GM11168 (cell line): ENCODE measurements around the gene XPO4.
"Not testable (repeated sequence)": the region's sequence is repeated elsewhere in the genome, so short reads cannot be mapped to it uniquely, and the experiment has no call there.

Experiments used
- in situ Hi-C: fragments of 300-500 bp; cut with MboI; formaldehyde crosslinking; loops from one replicate; pipeline ENCODE4 v1.12.0; 2022; ENCODE audit warnings: low sequenced_read_pairs; ENCODE audit not compliant: unreplicated experiment

Gene XPO4

DNA sequence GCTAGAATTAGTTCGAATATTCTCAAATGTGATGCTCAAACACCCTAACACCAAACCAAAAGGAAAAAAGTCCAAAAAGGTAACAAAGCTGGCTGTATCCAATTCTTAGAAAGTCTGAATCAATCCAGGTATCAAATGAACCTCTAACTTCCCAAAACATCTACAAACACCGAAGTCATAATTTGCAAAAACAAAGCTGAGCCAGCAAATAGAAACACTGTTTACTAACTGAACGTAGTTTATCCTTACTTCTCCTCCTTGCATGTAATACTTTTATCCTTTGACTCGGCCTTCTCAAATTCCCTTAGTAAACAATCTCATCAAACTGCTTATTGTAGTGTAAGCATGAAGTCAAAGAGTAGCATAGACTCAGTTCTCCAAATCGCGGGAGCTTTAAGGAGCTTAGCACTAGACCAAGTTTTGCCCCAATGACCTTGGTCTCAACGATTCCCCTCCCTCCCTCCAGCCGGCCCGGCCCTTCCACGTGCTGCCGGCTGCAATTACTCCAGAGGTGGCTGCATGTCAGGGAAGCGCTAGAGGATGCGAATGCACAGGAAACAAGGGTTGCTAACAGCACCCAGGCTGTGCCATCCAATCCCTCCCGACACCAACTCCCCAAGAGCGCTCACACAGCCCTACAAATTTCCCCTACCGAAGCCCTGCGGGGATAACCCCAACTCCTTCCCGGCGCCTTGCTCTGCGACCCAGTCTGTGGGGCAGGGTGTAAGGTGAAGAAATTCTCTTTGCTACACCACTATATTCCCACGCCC lies 693 bp downstream of the XPO4 start:
- in situ Hi-C loops, result loop anchor here (25.0 kb wide), 1 partner anchor 390 kb away; no protein-coding TSS in a partner anchor

DNA sequence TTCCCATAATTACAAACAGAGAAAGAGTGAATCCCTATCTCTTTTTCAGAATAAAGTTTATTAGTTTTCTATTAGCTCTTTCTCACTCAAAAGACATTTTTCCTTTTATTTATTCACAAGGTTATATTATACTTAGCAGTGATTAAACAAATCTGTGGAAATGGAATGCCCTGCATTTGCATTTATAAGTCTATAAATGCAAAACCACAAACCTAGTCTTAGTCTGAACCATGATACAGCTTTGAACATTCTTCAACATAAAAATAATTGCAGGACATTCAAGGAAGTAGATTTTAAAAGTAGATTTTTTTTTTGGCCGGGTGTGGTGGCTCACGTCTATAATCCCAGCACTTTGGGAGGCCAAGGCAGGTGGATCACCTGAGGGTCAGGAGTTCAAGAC lies 8.3 kb downstream of the XPO4 start:
- in situ Hi-C loops, result no loop called here

DNA sequence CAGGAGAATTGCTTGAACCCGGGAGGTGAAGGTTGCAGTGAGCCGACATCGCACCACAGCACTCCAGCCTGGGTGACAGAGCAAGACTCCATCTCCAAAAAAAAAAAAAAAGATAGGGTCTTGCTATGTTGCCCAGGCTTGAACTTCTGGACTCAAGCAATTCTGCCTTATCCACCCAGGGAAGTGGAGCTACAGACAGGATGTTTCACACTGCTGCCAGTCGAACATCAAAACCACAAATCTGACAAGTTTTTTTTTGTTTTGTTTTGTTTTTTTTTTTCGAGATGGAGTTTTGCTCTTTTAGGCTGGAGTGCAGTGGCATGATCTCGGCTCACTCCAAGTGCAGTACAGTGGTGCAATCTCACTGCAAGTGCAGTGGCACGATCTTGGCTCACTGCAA lies 10.8 kb downstream of the XPO4 start:
- in situ Hi-C loops, result no loop called here

DNA sequence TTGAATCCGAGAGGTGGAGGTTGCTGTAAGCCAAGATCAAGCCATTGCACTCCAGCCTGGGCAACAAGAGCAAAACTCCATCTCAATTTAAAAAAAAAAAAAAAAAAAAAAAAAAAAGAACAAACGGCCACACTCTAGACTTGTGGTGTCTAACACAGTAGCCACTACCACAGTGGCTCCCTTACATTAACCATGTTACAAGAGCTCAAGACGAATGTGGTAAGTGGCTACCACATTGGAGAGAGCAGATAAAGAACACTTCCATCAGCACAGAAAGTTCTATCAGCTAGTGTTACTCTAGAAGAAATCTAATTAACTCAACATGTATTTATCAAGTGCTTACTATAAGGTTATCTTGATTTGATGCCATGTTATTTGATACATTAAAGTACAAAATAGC lies 11.5 kb downstream of the XPO4 start:
- in situ Hi-C loops, result no loop called here

DNA sequence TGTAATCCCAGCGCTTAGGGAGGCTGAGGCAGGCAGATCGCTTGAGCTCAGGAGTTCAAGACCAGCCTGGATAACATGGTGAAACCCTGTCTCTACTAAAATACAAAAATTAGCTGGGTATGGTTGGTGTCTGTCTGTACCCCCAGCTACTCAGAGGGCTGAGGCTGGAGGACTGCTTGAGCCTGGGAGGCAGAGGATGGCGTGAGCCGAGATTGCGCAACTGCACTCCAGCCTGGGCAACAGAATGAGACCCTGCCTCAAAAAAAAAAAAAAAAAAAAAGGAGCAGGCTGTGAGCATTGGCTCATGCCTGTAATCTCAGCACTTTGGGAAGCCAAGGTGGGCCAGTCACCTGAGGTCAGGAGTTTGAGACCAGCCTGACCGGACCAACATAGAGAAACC lies 12.0 kb downstream of the XPO4 start:
- in situ Hi-C loops, result not testable (repeated sequence)

DNA sequence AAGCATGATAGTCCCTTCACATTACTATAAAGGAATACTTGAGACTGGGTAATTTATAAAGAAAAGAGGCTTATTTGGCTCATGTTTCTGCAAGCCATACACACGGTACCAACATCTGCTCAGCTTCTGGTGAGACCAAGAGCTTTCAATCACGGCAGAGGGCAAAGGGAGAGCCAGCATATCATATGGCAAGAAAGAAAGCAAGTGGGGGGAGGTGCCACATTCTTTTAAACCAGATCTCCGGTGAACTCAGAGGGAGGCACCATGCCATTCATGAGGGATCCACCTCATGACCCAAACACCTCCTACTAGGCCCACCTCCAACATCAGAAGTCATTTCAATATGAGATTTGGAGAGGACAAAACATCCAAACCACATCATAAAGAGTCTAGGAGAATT lies 20.3 kb downstream of the XPO4 start:
- in situ Hi-C loops, result no loop called here

DNA sequence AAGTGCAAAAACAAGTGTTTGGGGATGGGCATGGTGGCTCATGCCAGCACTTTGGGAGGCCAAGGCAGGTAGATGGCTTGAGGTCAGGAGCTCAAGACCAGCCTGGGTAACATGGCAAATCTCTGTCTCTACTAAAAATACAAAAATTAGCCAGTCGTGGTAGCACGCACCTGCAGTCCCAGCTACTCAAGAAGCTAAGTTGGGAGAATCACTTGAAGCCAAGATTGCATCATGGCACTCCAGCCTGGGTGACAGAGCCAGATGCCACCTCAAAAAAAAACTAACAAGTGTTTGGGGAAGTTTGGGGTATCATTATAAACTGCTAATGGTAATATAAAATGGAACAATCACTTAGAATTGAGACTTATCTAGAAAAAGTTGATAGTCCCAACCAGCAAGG lies 24.6 kb downstream of the XPO4 start:
- in situ Hi-C loops, result no loop called here

DNA sequence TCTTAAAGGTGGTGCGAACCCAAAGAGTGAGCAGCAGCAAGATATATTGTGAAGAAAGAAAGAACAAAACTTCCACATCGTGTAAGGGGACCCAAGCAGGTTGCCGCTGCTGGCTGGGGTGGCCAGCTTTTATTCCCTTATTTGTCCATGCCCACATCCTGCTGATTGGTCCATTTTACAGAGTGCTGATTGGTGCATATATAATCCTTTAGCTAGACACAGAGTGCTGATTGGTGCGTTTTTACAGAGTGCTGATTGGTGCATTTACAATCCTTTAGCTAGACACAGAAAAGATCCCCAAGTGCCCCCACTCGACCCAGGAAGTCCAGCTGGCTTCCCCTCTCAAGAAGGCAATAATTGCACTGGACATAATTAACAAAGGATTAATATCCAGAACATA lies 25.7 kb downstream of the XPO4 start:
- in situ Hi-C loops, result not testable (repeated sequence)

DNA sequence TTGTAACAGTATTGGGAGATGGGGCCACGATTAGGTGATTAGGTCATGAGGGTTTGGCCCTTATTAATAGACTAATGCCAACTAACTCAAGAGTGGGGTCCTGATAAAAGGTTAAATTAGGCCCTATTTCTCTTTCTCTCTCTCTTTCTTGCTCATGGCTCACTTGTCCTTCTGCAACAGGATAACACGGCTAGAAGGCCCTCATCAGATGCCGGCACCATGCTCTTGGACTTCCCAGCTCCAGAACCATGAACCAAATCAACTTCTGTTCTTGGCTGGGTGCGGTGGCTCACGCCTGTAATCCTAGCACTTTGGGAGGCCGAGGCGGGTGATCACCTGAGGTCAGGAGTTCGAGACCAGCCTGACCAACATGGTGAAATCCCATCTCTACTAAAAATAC lies 28.1 kb downstream of the XPO4 start:
- in situ Hi-C loops, result not testable (repeated sequence)

DNA sequence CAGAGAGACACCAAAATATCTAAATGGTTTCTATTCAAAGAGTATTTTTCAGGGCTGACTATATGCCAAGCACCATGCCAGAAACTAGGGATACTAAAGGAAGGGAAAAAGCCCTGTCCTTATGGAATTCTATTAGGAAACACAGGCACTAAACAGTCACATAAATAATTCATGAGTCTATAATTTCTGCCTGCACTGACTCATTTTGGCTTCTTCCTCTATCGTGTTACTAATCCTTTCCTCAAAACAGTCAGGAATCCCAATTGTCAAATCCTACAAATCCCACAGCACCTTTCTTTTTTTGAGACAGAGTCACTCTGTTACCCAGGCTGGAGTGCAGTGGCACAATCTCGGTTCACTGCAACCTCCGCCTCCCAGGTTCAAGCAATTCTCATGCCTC lies 29.2 kb downstream of the XPO4 start:
- in situ Hi-C loops, result no loop called here

DNA sequence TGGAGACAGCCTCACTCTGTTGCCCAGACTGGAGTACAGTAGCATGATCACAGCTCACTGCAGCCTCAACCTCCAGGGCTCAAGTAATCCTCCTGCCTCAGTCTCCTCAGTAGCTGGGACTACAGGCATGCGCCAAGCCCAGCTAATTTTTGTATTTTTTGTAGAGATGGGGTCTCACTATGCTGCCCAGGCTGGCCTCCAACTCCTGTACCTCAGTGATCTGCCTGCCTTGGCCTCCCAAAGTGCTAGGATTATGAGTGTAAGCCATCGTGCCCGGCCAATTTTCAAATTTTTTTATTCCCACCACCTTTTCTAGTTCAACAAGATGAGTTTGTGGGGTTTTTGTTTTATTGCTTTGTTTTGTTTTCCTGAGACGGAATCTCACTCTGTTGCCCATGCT lies 31.7 kb downstream of the XPO4 start:
- in situ Hi-C loops, result no loop called here

DNA sequence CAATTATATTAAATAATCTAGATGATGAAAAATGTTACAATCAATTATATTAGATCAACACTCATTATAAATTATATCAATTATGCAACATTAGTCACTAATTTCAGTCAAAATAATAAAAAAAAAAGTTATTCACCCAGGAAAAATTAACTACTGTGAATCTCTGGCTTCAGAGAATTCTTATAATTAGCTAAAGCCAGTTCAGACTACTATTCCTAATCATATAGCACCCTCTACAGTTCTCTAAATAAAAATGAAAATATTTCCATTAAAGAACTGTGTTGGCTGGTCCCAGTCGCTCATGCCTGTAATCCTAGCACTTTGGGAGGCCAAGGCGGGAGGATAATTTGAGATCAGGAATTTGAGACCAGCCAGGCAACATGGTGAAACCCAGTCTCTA lies 33.0 kb downstream of the XPO4 start:
- in situ Hi-C loops, result no loop called here

DNA sequence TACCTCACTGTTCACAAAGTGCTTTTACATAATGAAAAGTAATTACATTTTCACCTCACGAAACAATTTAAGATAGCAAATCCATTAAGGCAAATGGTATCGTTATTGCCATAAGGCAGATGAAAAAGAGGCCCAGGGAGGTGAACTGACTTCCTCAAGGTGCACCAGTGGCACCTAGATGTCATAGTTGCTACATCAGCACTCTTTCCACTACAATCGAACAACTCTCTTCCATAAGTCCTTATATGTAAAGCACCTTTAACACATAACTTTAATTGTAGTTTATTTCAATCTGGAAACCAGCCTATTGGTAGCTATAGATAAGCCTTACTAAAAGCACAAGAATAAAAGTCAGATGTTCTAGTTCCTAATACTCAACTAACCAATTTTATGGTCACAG lies 35.1 kb downstream of the XPO4 start:
- in situ Hi-C loops, result no loop called here

DNA sequence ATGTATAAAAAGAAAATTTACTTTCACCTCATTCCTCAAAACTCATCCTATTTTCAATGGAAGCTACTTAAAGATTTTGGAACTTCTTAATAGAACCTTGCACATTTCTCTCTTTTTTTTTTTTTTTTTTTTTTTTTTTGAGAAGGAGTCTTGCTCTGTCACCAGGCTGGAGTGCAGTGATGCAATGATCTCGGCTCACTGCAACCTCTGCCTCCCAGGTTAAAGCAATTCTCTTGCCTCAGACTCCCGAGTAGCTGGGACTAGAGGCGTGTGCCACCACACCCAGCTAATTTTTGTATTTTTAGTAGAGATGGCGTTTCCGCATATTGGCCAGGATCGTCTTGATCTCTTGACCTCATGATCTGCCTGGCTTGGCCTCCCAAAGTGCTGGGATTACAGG lies 40.9 kb downstream of the XPO4 start:
- in situ Hi-C loops, result not testable (repeated sequence)

DNA sequence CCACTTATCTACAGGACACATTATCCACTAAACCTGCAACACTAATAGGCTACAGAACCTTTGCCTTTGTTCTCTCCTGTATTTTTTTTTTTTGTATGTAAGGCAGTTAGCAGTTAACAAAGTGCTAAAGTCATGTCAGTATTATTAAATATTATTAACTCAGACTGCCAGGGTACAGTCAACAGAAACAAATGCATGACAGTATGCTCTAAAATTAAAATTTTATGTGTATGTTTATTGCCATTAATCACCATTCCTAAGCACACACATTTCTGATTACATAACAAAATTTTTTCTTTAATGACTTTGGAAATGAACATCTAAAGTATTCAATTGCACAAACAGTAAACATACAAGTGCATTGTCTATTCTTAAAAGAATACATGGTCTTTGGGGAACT lies 41.7 kb downstream of the XPO4 start:
- in situ Hi-C loops, result no loop called here

DNA sequence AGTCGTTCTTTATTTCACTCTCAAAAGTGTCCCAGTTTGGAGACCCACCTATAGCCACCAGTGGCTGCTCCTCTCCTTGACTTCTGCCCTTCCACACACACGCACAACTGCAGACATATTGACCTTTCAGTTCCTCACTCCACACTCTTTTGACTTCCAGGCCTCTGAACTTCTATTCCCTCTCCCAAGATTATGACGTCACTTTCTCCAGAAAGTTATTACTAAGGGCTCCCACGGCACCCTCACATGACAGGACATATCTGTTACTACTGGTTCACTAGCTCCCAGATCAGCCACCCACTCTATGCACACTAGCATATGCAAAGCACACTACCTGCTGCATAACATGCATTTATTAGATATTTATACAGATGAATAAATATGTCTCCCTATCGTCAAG lies 45.9 kb downstream of the XPO4 start:
- in situ Hi-C loops, result no loop called here

DNA sequence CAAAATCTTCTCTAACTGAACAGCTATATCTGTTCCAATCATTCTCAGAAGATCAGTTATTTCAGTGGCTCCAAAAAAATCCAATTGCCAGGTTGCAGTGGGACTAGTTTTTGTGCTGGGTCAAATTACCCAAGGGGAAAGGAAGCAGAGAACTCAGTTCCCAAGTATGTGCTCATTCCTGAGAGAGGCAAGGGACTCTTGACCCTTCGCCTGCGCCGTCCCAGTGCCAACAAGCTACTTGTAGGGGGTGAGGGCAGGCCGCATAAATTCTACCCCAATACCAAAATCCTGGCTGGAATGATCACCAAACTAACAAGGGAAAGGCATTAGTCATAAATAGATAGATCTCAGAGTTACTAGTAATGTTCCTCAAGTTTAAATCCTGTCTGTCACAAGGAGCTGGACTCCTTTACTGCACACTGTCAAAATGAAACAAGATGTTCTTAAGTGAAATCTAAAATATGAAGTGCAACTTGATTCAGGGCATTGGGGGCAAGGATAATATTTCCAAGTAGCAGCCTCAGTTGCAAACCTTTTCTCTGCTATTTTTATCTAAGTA lies 50.6 kb downstream of the XPO4 start:
- in situ Hi-C loops, result no loop called here

DNA sequence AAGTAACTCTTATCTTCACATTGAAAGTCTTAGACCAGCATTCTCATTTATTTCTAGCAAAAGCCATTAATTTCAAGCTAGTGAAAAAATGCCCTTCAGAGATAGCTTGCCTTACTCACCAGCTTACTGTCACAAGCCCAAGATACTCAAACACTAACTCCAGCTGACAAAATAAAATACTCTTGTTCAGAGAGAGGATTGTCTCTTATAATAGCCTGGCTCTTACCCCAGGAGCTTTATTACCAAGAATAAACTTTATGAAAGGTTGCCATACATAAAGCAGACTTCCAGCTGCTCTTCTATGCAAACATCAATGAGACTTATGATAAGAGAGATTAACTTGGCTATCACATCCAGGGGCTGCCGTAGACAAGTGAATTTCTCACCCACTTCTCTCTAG lies 53.6 kb downstream of the XPO4 start:
- in situ Hi-C loops, result no loop called here

DNA sequence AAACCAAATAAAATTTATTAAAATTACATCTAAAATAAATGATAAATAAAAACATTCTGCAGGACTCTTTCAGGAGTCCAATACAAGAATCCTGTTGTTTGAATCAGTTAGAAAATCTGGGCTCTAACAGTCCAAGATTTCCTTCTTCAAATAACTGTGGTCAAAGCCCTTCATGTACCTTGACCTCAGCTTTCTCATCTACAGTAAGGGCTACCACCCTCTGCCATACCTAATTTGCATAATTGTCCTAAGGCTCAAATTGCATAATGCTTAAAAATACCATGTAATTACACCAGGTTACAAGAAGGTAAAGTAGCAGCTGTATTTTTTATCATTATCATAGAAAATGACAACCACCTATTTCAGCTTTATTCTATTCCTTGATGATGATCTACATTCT lies 54.3 kb downstream of the XPO4 start:
- in situ Hi-C loops, result no loop called here

DNA sequence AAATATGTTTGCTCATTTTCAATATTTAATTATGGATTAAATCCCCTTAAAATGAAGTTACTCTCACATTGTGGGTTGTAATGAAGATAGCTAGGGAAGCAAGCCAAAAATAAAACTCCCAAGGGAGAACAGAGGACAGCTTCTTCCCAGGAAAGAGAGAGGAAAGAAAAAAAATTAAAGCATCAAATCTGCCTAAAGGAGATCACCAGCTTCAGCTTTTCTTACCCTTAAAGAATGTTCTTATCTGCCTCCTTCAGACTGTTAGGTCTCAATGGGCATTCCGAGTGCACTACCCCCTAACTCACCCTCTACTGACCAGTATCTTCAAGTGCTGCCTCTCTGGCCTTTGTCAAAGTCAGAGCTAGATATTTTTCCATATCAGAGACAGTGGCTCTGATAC lies 55.2 kb downstream of the XPO4 start:
- in situ Hi-C loops, result no loop called here

DNA sequence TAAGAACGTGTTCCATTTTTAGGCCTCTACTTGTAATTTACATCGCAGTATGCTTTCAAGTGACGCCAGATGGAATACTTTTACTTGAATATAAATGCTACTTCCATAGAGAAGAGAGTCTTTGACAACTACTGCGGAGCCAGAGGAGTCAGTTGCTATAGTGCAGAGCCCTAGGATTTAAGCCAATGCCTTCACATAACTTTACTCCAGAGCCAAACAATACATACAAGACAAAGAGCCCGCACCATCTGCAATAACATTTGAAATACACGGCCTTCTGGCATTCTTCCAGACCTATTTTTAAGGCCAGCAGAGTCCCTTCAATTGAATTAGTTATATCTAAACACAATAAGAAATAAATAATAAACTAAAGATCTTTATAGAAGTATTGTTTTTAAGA lies 59.4 kb downstream of the XPO4 start:
- in situ Hi-C loops, result no loop called here

DNA sequence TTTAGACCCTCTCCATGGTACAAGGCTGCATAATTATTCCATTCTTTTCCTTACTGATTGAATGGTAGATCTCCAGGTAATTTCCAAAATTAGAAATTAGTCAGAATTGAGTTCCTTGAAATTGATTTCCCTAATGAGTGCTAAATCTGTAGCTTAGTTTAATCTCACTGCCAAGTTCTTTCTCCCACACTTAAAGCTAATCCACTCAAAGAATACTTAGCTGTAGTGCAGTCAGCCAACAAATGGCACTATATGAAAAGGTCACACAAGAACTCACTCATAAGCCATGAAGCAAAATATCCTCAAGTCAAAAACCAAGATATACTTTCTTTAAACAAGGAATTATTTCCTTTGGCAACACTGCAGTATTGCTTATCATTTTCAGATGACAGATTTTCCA lies 62.0 kb downstream of the XPO4 start:
- in situ Hi-C loops, result no loop called here
